Epithelial cell of prostate (primary cell): ENCODE data around the gene MAJIN.

ENCODE experiments used
- DNase-seq: peaks from one replicate; pipeline ENCODE4 v3.0.0-alpha.2; 2011; ENCODE audit warnings: low read depth, low spot score
- H3K27ac ChIP-seq: fragments of 450-650 bp; 2 replicates; pipeline ENCODE4 v1.5.1; 2017; ENCODE audit warnings: mild to moderate bottlenecking

The MAJIN gene

GRCh38 chr11:64933935-64934681 is 37.8 kb downstream of the MAJIN start:
- no peak for DNase-seq
- H3K27ac ChIP-seq: no peak overlapping the region

GRCh38 chr11:64933213-64933934 is 38.5 kb downstream of the MAJIN start:
- no peak overlapping the region for H3K27ac ChIP-seq
- DNase-seq: no peak

GRCh38 chr11:64932324-64932723 is 39.6 kb downstream of the MAJIN start:
- no peak overlapping the region for H3K27ac ChIP-seq
- no peak for DNase-seq

GRCh38 chr11:64931290-64931689 is 40.6 kb downstream of the MAJIN start:
- H3K27ac ChIP-seq: no peak overlapping the region
- no peak for DNase-seq

GRCh38 chr11:64930340-64930739 is 41.6 kb downstream of the MAJIN start:
- no peak overlapping the region for H3K27ac ChIP-seq
- no peak for DNase-seq

GRCh38 chr11:64929625-64930024 is 42.3 kb downstream of the MAJIN start:
- no peak overlapping the region for H3K27ac ChIP-seq
- no peak for DNase-seq

GRCh38 chr11:64928957-64929356 is 43.0 kb downstream of the MAJIN start:
- no peak overlapping the region for H3K27ac ChIP-seq
- no peak for DNase-seq

- no peak overlapping the region for H3K27ac ChIP-seq
- DNase-seq: no peak
Measured at GRCh38 chr11:64926689-64927088, 45.2 kb downstream of the MAJIN start.

GRCh38 chr11:64925536-64926436 is 46.1 kb downstream of the MAJIN start:
- no peak for DNase-seq
- H3K27ac ChIP-seq: no peak overlapping the region

- H3K27ac ChIP-seq: peak overlapping the region; percentile 80
- no peak for DNase-seq
Measured at GRCh38 chr11:64924910-64925284, 47.0 kb downstream of the MAJIN start.

GRCh38 chr11:64923944-64924909 is 47.7 kb downstream of the MAJIN start, which contains the start of gene PPP2R5B:
TSS of gene PPP2R5B (plus strand) at chr11:64924689. CDS start at chr11:64925735, 1,046 bp downstream.
- peak within 1 kb of the TSS; percentile 80 for H3K27ac ChIP-seq
- peak; percentile 76 for DNase-seq

GRCh38 chr11:64923151-64923661 is 48.7 kb downstream of the MAJIN start:
- H3K27ac ChIP-seq: no peak overlapping the region
- no peak for DNase-seq

GRCh38 chr11:64921384-64921783 is 50.5 kb downstream of the MAJIN start:
- no peak for DNase-seq
- H3K27ac ChIP-seq: no peak overlapping the region

GRCh38 chr11:64920124-64920523 is 51.8 kb downstream of the MAJIN start:
- H3K27ac ChIP-seq: no peak overlapping the region
- DNase-seq: no peak

- DNase-seq: no peak
- no peak overlapping the region for H3K27ac ChIP-seq
Measured at GRCh38 chr11:64919627-64920026, 52.3 kb downstream of the MAJIN start.

GRCh38 chr11:64918017-64918416 is 53.9 kb downstream of the MAJIN start:
- no peak for DNase-seq
- peak overlapping the region; percentile 51 for H3K27ac ChIP-seq

GRCh38 chr11:64917663-64917995 is 54.3 kb downstream of the MAJIN start:
- DNase-seq: no peak

GRCh38 chr11:64916775-64917662 is 54.9 kb downstream of the MAJIN start, which contains the start of gene ATG2A:
TSS of gene ATG2A (minus strand) at chr11:64917209. CDS start at chr11:64917135, 74 bp downstream.
- H3K27ac ChIP-seq: peak within 1 kb of the TSS; percentile 60
- DNase-seq: peak; percentile 95

More at GRCh38 chr11:64917663-64917995, 54.3 kb downstream of the MAJIN start:
- peak overlapping the region; percentile 51 for H3K27ac ChIP-seq
